Measurements from ENCODE around the gene NKIRAS2. TPM values are rescaled to one million over a fixed set of nuclear protein-coding genes. Genes with fewer than 3 reads are reported as not detected.

NKIRAS2 gene
- total and polyA plus RNA-seq, 2 of the 13 experiments (the other 11 are each of a cell fraction or from before 2014, with no cell fraction given): 27.9 to 42.0 TPM

DNA sequence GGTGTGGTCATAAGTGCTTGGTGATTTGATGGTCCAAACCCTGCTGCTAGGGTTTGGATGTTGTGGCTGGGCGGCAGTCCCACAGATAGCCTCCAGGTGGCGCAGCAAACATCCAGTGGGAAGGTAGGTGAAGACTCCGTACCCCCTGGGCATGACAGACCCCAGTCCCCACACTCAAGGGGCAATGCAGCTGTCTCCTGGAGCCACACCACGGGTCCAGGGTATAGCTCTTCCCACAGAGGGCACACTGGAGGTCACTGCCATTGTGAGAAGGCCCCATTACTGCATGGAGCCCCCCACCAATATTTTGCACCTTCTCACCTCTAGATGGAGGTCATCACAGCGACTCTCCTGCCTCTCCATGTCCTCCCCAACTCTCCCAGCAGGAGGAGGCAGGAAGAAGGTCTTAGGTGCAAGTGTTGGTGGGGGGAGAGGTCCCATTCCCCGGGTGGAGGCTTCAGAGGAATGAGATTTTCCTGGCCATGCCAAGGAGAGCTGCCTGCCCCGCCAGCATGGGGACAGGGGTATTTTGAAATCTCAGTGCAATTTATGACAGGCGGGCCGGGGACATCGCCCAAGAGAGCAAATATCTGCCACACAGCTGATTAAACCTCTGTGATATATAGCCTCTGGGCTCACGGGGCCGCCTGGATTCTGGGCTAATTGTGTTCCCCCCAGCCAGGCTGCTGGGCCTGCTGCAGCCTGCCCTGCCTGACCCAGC lies 47.6 kb downstream of the NKIRAS2 start (continued):
- TF ChIP-seq HIVEP1 (CRISPR knock-in tag; IDR thresholded peaks at IDR 0.05): no peak
- TF ChIP-seq, protein P1, sequence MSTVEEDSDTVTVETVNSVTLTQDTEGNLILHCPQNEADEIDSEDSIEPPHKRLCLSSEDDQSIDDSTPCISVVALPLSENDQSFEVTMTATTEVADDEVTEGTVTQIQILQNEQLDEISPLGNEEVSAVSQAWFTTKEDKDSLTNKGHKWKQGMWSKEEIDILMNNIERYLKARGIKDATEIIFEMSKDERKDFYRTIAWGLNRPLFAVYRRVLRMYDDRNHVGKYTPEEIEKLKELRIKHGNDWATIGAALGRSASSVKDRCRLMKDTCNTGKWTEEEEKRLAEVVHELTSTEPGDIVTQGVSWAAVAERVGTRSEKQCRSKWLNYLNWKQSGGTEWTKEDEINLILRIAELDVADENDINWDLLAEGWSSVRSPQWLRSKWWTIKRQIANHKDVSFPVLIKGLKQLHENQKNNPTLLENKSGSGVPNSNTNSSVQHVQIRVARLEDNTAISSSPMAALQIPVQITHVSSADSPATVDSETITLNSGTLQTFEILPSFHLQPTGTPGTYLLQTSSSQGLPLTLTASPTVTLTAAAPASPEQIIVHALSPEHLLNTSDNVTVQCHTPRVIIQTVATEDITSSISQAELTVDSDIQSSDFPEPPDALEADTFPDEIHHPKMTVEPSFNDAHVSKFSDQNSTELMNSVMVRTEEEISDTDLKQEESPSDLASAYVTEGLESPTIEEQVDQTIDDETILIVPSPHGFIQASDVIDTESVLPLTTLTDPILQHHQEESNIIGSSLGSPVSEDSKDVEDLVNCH (CRISPR knock-in tag; IDR thresholded peaks at IDR 0.05): no peak
- TF ChIP-seq GABPA (IDR thresholded peaks at IDR 0.05; ENCODE audit: low read depth, low read length): no peak
- no peak for TF ChIP-seq GABPA (CRISPR knock-in tag; IDR thresholded peaks at IDR 0.05; ENCODE audit: low read depth)
- no peak for TF ChIP-seq ZNF510 (CRISPR knock-in tag; IDR thresholded peaks at IDR 0.05; ENCODE audit: low read depth)
- TF ChIP-seq KLF12 (CRISPR knock-in tag; IDR thresholded peaks at IDR 0.05; ENCODE audit: borderline replicate concordance): no peak
- TF ChIP-seq, protein P2, sequence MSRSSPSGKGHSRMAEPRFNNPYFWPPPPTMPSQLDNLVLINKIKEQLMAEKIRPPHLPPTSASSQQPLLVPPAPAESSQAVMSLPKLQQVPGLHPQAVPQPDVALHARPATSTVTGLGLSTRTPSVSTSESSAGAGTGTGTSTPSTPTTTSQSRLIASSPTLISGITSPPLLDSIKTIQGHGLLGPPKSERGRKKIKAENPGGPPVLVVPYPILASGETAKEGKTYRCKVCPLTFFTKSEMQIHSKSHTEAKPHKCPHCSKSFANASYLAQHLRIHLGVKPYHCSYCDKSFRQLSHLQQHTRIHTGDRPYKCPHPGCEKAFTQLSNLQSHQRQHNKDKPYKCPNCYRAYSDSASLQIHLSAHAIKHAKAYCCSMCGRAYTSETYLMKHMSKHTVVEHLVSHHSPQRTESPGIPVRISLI (CRISPR knock-in tag; IDR thresholded peaks at IDR 0.05; ENCODE audit: borderline replicate concordance): no peak
- TF ChIP-seq EP300 (IDR thresholded peaks at IDR 0.05; ENCODE audit: low read depth in 2 of 2, low read length in 2 of 2): no peak
- TF ChIP-seq EP300 (CRISPR knock-in tag; IDR thresholded peaks at IDR 0.05; ENCODE audit: borderline replicate concordance): no peak
- no peak; the same call in 1 of the 2 replicates for TF ChIP-seq SSRP1 (CRISPR knock-in tag; IDR thresholded peaks at IDR 0.05)
- TF ChIP-seq, protein P3, sequence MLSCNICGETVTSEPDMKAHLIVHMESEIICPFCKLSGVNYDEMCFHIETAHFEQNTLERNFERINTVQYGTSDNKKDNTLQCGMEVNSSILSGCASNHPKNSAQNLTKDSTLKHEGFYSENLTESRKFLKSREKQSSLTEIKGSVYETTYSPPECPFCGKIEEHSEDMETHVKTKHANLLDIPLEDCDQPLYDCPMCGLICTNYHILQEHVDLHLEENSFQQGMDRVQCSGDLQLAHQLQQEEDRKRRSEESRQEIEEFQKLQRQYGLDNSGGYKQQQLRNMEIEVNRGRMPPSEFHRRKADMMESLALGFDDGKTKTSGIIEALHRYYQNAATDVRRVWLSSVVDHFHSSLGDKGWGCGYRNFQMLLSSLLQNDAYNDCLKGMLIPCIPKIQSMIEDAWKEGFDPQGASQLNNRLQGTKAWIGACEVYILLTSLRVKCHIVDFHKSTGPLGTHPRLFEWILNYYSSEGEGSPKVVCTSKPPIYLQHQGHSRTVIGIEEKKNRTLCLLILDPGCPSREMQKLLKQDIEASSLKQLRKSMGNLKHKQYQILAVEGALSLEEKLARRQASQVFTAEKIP (CRISPR knock-in tag; IDR thresholded peaks at IDR 0.05; ENCODE audit: borderline replicate concordance): no peak
- no peak for TF ChIP-seq ZNF138 (CRISPR knock-in tag; IDR thresholded peaks at IDR 0.05; ENCODE audit: low read depth)
- TF ChIP-seq, protein P4, sequence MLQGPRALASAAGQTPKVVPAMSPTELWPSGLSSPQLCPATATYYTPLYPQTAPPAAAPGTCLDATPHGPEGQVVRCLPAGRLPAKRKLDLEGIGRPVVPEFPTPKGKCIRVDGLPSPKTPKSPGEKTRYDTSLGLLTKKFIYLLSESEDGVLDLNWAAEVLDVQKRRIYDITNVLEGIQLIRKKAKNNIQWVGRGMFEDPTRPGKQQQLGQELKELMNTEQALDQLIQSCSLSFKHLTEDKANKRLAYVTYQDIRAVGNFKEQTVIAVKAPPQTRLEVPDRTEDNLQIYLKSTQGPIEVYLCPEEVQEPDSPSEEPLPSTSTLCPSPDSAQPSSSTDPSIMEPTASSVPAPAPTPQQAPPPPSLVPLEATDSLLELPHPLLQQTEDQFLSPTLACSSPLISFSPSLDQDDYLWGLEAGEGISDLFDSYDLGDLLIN (CRISPR knock-in tag; IDR thresholded peaks at IDR 0.05; ENCODE audit: borderline replicate concordance): no peak
- no peak for TF ChIP-seq NFYB (CRISPR knock-in tag; IDR thresholded peaks at IDR 0.05)
- TF ChIP-seq MEIS2 (CRISPR knock-in tag; IDR thresholded peaks at IDR 0.05): no peak; the same call in 1 of the 2 replicates
- TF ChIP-seq ZNF644 (CRISPR knock-in tag; IDR thresholded peaks at IDR 0.05; ENCODE audit: low read depth): no peak
- TF ChIP-seq ZNF530 (CRISPR knock-in tag; IDR thresholded peaks at IDR 0.05; ENCODE audit: low read depth): no peak
- peak; percentile 95 for TF ChIP-seq XRCC5 (optimal IDR thresholded peaks at IDR 0.05; ENCODE audit: low read length)
- TF ChIP-seq SATB2 (CRISPR knock-in tag; IDR thresholded peaks at IDR 0.05): no peak
- TF ChIP-seq FOXP1 (IDR thresholded peaks at IDR 0.05): no peak
- TF ChIP-seq FOXP1 (CRISPR knock-in tag; IDR thresholded peaks at IDR 0.05): no peak
- no peak for TF ChIP-seq ZNF780A (CRISPR knock-in tag; IDR thresholded peaks at IDR 0.05)
- TF ChIP-seq ZNF672 (CRISPR knock-in tag; IDR thresholded peaks at IDR 0.05): peak; percentile 97; the same call in 1 of the 2 replicates
- no peak for TF ChIP-seq HOXD1 (CRISPR knock-in tag; IDR thresholded peaks at IDR 0.05)
- no peak for TF ChIP-seq SOX6 (IDR thresholded peaks at IDR 0.05)
- TF ChIP-seq SOX6 (CRISPR knock-in tag; IDR thresholded peaks at IDR 0.05): no peak
- no peak for TF ChIP-seq GTF3A (CRISPR knock-in tag; conservative IDR thresholded peaks at IDR 0.05)

Measured in HepG2 (cell line).